Hepatocyte (in vitro differentiated cells): ENCODE results near the gene PCNX4.

Experiments
- CTCF ChIP-seq: fragments of 200-600 bp; sonication (generic); IDR thresholded peaks from 2 replicates; pipeline ENCODE4 v1.5.1; 2016; ENCODE audit warnings: antibody characterized with exemption, mild to moderate bottlenecking; ENCODE audit not compliant: poor library complexity
- EZH2phosphoT487 ChIP-seq: fragments of 200-600 bp; sonication (generic); IDR thresholded peaks from one replicate; pipeline ENCODE4 v1.6.1; 2018; ENCODE audit warnings: antibody characterized with exemption, mild to moderate bottlenecking, low read depth, moderate library complexity; ENCODE audit not compliant: unreplicated experiment, severe bottlenecking

- TF ChIP-seq CTCF (no peak), EZH2phosphoT487 (no peak)
Observed at GRCh38 chr14:60091550-60092525, at the start of gene PCNX4.
